ENCODE measurements around the gene ATP5PD. TPM values are rescaled to one million over a fixed set of nuclear protein-coding genes. Genes with fewer than 3 reads are reported as not detected.

Gene ATP5PD
- total RNA-seq, 1 experiment from 2014 or later, result 383 TPM

GRCh38 chr17:75019710-75020109, 27.1 kb downstream of the ATP5PD start:
- Mint-ChIP-seq H3K27ac (no peak overlapping the region), H3K36me3 (peaks cover 38% of the 10 kb centered on the region), H3K4me3 (no peak overlapping the region), H3K9me3 (peaks cover 3% of the 10 kb centered on the region), H3K4me1 (no peaks in the 10 kb centered on the region), H3K27me3 (ENCODE audit: low read depth) (no peaks in the 10 kb centered on the region)
- TF ChIP-seq FOXK1 (CRISPR knock-in tag; IDR thresholded peaks at IDR 0.05) (no peak), FOXP4 (CRISPR knock-in tag; IDR thresholded peaks at IDR 0.05) (no peak), PRDM15 (CRISPR knock-in tag; IDR thresholded peaks at IDR 0.05) (no peak), JUN (CRISPR knock-in tag; IDR thresholded peaks at IDR 0.05) (no peak), NR2C2 (CRISPR knock-in tag; IDR thresholded peaks at IDR 0.05) (no peak), ZNF281 (CRISPR knock-in tag; IDR thresholded peaks at IDR 0.05) (no peak), KAT7 (CRISPR knock-in tag; IDR thresholded peaks at IDR 0.05; ENCODE audit: borderline replicate concordance) (no peak), E2F1 (CRISPR knock-in tag; IDR thresholded peaks at IDR 0.05) (no peak), ZNF671 (CRISPR knock-in tag; IDR thresholded peaks at IDR 0.05) (no peak), CREB1 (CRISPR knock-in tag; IDR thresholded peaks at IDR 0.05) (no peak), SOX15 (CRISPR knock-in tag; IDR thresholded peaks at IDR 0.05) (no peak), NFE2L1 (CRISPR knock-in tag; IDR thresholded peaks at IDR 0.05) (no peak), ZSCAN18 (CRISPR knock-in tag; IDR thresholded peaks at IDR 0.05) (no peak), ZMAT4 (CRISPR knock-in tag; IDR thresholded peaks at IDR 0.05) (no peak), ZNF317 (CRISPR knock-in tag; IDR thresholded peaks at IDR 0.05; ENCODE audit: borderline replicate concordance, low read depth) (no peak)
- no peak for ATAC-seq
- ChIA-PET POLR2A (no interaction called here), CTCF (interaction anchor here (0.8 to 1.3 kb wide), 2 partner anchors 59 to 62 kb away, joined by 3 to 10 read pairs; no protein-coding TSS in a partner anchor)
- no peak for DNase-seq (ENCODE audit: low spot score)

Data from WTC11 (cell line).